A673 (cell line): Measurements from ENCODE around the gene FAM83F.

Experiments
- EZH2 ChIP-seq: fragments of 200-600 bp; sonication (generic); IDR thresholded peaks from 2 replicates; pipeline ENCODE4 v1.6.1; 2017; ENCODE audit warnings: borderline replicate concordance, low read depth, mild to moderate bottlenecking, mixed read lengths, antibody characterized with exemption, low read length; ENCODE audit not compliant: poor library complexity, severe bottlenecking
- TF ChIP-seq, protein P1 (sequence below): fragments of 300-800, 200-600 bp; sonication (generic); conservative IDR thresholded peaks from 2 replicates; pipeline ENCODE4 v1.5.1; 2017; ENCODE audit warnings: low read depth, mild to moderate bottlenecking, antibody characterized with exemption, low read length, moderate library complexity, mixed read lengths

DNA sequence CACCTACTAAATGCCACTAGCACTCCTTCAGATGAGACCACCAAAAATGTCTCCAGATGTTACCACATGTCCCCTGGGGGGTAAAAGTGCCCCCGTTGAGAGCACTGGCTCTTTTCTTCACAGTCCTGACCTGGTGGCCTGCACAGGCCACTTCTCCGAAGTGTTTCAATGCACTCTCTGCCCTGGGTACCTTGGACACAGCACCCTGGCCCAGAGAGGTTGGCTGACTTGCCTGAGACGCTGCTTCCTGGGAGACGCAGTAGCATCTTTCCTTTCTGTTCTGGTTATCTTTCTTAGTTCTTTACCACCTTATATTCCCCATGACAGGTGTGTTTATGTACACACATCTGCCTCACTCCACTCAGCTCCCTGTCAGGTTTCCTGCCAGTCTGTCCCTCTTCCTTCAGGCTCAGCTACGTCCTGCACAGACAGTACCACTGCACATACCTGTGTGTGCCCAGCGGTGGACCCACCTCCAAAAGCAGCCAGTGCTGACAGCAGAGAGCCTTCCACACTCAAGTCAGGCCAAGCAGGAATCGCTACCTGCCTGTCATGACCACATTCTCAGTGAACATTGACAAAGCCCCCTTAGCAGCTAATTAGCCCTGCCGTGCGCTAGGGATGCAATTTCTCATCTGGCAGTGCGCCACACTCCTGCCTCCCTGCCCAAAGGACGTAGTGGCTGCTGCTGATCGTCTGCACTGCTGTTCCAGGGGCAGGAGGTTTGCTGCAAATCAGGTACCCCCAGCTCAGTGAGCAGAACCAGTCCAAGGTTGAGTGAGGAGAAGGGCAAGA is 39.0 kb downstream of the FAM83F start:
- TF ChIP-seq, protein P1, sequence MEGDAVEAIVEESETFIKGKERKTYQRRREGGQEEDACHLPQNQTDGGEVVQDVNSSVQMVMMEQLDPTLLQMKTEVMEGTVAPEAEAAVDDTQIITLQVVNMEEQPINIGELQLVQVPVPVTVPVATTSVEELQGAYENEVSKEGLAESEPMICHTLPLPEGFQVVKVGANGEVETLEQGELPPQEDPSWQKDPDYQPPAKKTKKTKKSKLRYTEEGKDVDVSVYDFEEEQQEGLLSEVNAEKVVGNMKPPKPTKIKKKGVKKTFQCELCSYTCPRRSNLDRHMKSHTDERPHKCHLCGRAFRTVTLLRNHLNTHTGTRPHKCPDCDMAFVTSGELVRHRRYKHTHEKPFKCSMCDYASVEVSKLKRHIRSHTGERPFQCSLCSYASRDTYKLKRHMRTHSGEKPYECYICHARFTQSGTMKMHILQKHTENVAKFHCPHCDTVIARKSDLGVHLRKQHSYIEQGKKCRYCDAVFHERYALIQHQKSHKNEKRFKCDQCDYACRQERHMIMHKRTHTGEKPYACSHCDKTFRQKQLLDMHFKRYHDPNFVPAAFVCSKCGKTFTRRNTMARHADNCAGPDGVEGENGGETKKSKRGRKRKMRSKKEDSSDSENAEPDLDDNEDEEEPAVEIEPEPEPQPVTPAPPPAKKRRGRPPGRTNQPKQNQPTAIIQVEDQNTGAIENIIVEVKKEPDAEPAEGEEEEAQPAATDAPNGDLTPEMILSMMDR, result no peak
- TF ChIP-seq EZH2, result no peak
